Type B pancreatic cell (in vitro differentiated cells): ENCODE results near the gene SLC6A9. TPM values are rescaled to one million over a fixed set of nuclear protein-coding genes. Genes with fewer than 3 reads are reported as not detected.
A peak's percentile ranks its signal among the peaks of the same experiment; 100 is the strongest.

Experiments used
- DNase-seq: peaks from one replicate; pipeline ENCODE4 v3.0.0; 2021; ENCODE audit warnings: mixed read lengths; ENCODE audit not compliant: unreplicated experiment; ENCODE audit errors: extremely low spot score
- H3K27ac Mint-ChIP-seq: 2 replicates; pipeline ENCODE4 v1.8.0; 2021; ENCODE audit warnings: mild to moderate bottlenecking, mixed read lengths
- H3K27me3 Mint-ChIP-seq: 2 replicates; pipeline ENCODE4 v1.8.0; 2021; ENCODE audit warnings: mixed read lengths
- H3K36me3 Mint-ChIP-seq: 2 replicates; pipeline ENCODE4 v1.8.0; 2021; ENCODE audit warnings: mixed read lengths
- H3K4me1 Mint-ChIP-seq: one replicate; pipeline ENCODE4 v1.8.0; 2021; ENCODE audit warnings: mixed read lengths; ENCODE audit not compliant: unreplicated experiment
- H3K4me3 Mint-ChIP-seq: 2 replicates; pipeline ENCODE4 v1.8.0; 2021; ENCODE audit warnings: mild to moderate bottlenecking, mixed read lengths
- H3K9me3 Mint-ChIP-seq: 2 replicates; pipeline ENCODE4 v1.8.0; 2021; ENCODE audit warnings: mixed read lengths
- CTCF ChIP-seq: fragments of 200-600 bp; sonication (generic); conservative IDR thresholded peaks from 2 replicates; pipeline ENCODE4 v1.5.0; 2021; ENCODE audit warnings: antibody characterized with exemption, mild to moderate bottlenecking
- total RNA-seq: library from RNA; stranded (reverse); gene quantifications from 2 replicates; pipeline ENCODE4 v1.2.1, GENCODE V29; 2021; ENCODE audit warnings: low replicate concordance

The SLC6A9 gene
- total RNA-seq, 1 donor from 2014 or later: 21.0 TPM

GRCh38 chr1:44002606-44003157 lies 28.6 kb downstream of the SLC6A9 start:
- Mint-ChIP-seq H3K9me3 (no peaks in the 10 kb centered on the region), H3K4me3 (no peak overlapping the region), H3K27me3 (no peaks in the 10 kb centered on the region), H3K27ac (no peak overlapping the region), H3K36me3 (peaks cover 6% of the 10 kb centered on the region), H3K4me1 (no peaks in the 10 kb centered on the region)
- peak; percentile 61 for TF ChIP-seq CTCF
- no peak for DNase-seq

- TF ChIP-seq CTCF: no peak
- Mint-ChIP-seq H3K36me3 (peaks cover 6% of the 10 kb centered on the region), H3K4me3 (no peak overlapping the region), H3K27me3 (no peaks in the 10 kb centered on the region), H3K27ac (no peak overlapping the region), H3K4me1 (no peaks in the 10 kb centered on the region), H3K9me3 (no peaks in the 10 kb centered on the region)
- DNase-seq: no peak
These were observed 29.1 kb downstream of the SLC6A9 start for GRCh38 chr1:44002165-44002564.

- no peak overlapping the region for H3K4me3 Mint-ChIP-seq
- H3K27me3 Mint-ChIP-seq: no peaks in the 10 kb centered on the region
- H3K9me3 Mint-ChIP-seq: no peaks in the 10 kb centered on the region
- no peak for DNase-seq
- no peak overlapping the region for H3K27ac Mint-ChIP-seq
- no peaks in the 10 kb centered on the region for H3K36me3 Mint-ChIP-seq
- H3K4me1 Mint-ChIP-seq: peaks cover 5% of the 10 kb centered on the region
- TF ChIP-seq CTCF: no peak
These were observed 31.1 kb downstream of the SLC6A9 start for GRCh38 chr1:44000122-44000665.

GRCh38 chr1:43999455-43999854 lies 31.8 kb downstream of the SLC6A9 start:
- no peaks in the 10 kb centered on the region for H3K9me3 Mint-ChIP-seq
- H3K27me3 Mint-ChIP-seq: no peaks in the 10 kb centered on the region
- no peak for DNase-seq
- no peak for TF ChIP-seq CTCF
- H3K4me3 Mint-ChIP-seq: no peak overlapping the region
- peak overlapping the region; percentile 41 for H3K27ac Mint-ChIP-seq
- H3K36me3 Mint-ChIP-seq: no peaks in the 10 kb centered on the region
- peaks cover 5% of the 10 kb centered on the region for H3K4me1 Mint-ChIP-seq

GRCh38 chr1:43998000-43998378 lies 33.3 kb downstream of the SLC6A9 start:
- TF ChIP-seq CTCF: no peak
- Mint-ChIP-seq H3K36me3 (no peaks in the 10 kb centered on the region), H3K27ac (no peak overlapping the region), H3K27me3 (no peaks in the 10 kb centered on the region), H3K9me3 (no peaks in the 10 kb centered on the region), H3K4me1 (peaks cover 5% of the 10 kb centered on the region), H3K4me3 (no peak overlapping the region)
- DNase-seq: no peak
